Non-pigmented ciliary epithelial cell (primary cell): ENCODE data around the gene ZNF217.
A peak's percentile ranks its signal among the peaks of the same experiment; 100 is the strongest.
"Not testable (repeated sequence)": the region's sequence is repeated elsewhere in the genome, so short reads cannot be mapped to it uniquely, and the experiment has no call there.

ENCODE experiments used
- DNase-seq: peaks from one replicate; pipeline ENCODE4 v3.0.0-alpha.2; 2010; ENCODE audit warnings: low read depth

ZNF217 gene

DNA sequence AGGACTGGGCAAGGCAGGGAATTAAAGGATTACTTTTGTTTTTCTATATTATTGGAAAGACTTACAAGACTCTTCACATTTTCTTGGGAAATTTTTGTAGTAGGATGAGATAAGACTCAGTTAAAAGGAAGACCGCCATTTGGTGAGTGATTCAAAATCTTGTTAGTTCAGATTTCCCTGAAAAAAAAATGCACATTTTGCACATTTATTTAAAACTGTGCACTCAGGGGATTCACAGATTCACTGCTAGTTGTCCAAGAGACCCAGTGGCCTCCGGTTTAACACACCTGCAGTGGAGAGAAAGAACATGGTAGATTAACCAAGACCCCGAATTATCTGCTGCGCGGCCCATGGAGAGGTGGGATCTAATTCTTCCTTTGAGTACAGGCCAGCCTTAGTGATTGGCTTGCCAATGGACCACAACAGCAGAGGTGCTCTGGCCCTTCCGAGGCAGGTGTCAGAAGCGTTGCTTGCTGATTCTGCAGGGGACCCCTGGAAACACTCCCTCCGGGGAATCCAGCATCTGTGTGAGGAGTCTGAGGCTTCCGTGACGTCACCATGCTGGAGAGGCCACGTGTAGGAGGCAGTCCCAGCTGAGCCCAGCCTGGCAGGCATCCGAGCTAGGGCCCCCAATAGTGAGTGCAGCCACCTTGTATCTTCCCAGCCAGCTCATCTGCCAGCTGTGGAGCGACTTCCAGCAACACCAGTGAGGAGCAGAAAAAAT lies 68.9 kb downstream of the ZNF217 start:
- no peak for DNase-seq

GRCh38 chr20:53523615-53524014 lies 70.0 kb downstream of the ZNF217 start:
- not testable (repeated sequence) for DNase-seq

DNA sequence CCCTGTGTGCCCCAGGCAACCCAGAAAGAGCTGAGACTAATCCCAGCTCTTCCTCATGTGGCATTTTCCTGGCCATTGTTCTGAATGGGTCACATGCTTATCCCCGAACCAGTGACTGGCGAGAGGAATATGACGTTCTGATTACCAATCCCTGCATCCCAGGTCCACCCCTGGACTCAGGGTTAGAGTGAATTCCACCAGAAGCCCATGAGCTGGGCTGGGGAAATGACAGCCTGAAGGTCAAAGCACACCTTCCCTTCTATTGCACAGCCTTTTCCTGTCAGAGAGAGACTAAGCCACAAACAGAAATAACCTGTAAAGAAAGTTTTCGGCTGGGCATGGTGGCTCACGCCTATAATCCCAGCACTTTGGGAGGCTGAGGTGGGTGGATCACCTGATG lies 70.9 kb downstream of the ZNF217 start:
- DNase-seq = no peak

GRCh38 chr20:53522026-53522425 lies 71.6 kb downstream of the ZNF217 start:
- DNase-seq = no peak

DNA sequence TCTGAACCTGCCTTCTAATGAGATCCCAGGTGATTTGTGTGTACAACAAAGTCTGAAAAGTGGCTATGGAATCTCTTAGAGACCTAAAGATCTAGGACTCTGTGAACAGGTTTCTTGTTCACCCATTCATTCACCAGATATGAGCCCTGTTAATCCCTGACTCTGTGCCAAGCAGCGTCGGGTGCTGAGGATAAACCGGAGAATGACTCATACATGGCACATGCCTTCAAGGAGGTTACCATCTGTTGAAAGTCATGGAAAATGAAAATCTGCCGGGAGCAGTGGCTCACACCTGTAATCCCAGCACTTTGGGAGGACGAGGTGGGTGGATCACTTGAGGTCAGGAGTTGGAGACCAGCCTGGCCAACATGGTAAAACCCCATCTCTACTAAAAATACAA lies 72.2 kb downstream of the ZNF217 start:
- DNase-seq = peak; percentile 14

DNA sequence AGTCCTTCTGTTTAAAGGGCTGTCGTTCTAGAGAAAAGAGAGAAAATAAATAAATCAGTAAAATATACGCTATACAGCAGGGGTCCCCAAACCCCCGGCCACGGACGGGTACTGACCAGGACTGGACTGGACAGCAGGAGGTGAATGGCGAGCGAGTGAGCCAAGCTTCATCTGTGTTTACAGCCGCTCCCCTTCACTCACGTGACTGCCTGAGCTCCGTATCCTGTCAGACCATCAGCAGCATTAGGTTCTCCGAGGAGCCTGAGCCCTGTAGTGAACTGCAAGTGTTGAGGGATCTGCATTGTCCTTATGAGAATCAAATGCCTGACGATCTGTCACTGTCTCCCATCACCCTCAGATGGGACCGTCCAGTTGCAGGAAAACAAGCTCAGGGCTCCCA lies 76.5 kb downstream of the ZNF217 start:
- no peak for DNase-seq
